Lung microvascular endothelial cell (primary cell): ENCODE data around the gene NTSR2. TPM values are rescaled to one million over a fixed set of nuclear protein-coding genes. Genes with fewer than 3 reads are reported as not detected.

Experiments used
- DNase-seq, 2 donors: peaks; one replicate each; pipeline versions ENCODE4 v3.0.0 to v3.0.0-alpha.2; 2010; ENCODE audit warnings: low read depth in 2 of 2
- total RNA-seq: library from RNA; depleted of rRNA; stranded (reverse); fragments of >200 nt; gene quantifications from 2 replicates; pipeline ENCODE4 v1.2.1, GENCODE V29; 2014

NTSR2 gene
- total RNA-seq, 1 donor from 2014 or later, result not detected

- DNase-seq, result no peak
Observed at GRCh38 chr2:11699686-11700670, 30.0 kb upstream of the NTSR2 start.

- no peak for DNase-seq
Observed at GRCh38 chr2:11698009-11698922, 28.3 kb upstream of the NTSR2 start.

- peak; percentile 43 to 76 for DNase-seq
Observed at GRCh38 chr2:11697103-11697871, 27.3 kb upstream of the NTSR2 start.

- DNase-seq, result no peak
Observed at GRCh38 chr2:11696736-11697102, 26.7 kb upstream of the NTSR2 start.

DNA sequence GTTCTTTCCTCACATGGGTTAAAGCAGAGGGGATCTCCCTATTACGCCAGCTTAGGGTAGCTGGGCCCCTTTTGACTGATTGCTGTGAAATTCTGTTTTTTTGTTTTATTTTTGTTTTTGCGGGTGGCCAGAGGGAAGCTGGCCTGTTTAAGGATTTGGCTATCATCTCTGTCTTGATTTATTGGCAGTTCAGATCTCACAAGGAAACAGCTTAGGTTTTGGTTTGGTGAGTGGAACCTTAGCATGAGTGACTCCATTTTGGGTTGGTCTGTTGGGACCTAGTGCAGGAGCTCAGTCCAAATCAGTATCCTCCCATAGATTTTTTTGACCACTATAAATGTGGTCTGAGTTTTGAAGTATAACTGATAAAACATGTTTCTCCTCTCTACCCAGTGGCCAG is 25.6 kb upstream of the NTSR2 start:
- DNase-seq, result no peak

GRCh38 chr2:11692966-11693521 is 23.0 kb upstream of the NTSR2 start:
- DNase-seq, result peak; percentile 56 to 62

DNA sequence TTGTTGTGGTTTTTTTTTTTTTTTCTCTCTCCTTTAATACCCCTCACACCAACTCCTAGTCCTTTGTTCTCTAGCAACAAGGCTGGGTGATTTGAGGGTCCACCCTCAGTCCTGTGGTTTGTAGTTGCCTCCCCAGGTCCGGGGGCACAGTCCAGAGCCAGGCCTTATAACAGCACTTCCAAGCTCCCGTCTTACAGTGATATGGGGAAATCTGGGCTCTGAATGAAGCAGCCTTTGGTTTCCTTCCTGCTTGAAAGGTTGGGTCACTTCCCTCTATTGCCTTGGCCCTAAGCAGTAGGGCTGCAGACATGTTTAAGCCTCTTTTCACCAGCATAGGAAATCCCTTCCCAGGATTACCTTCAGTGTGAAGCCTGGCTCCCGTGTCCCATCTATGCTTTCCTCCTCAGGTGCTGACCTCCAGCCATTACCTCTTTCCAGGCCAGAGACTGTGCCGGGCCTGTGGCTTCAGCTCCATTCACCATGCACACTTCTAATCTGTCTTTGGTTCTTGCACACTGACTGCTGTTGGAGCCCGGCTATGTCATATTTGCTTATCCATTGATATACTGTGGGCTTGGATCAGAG is 21.2 kb upstream of the NTSR2 start:
- no peak for DNase-seq

- DNase-seq, result peak; percentile 76 to 81
Observed at GRCh38 chr2:11688222-11689069, 18.5 kb upstream of the NTSR2 start.

- DNase-seq, result no peak
Observed at GRCh38 chr2:11687736-11688135, 17.7 kb upstream of the NTSR2 start.

- DNase-seq, result no peak
Observed at GRCh38 chr2:11685906-11686470, 16.0 kb upstream of the NTSR2 start.

DNA sequence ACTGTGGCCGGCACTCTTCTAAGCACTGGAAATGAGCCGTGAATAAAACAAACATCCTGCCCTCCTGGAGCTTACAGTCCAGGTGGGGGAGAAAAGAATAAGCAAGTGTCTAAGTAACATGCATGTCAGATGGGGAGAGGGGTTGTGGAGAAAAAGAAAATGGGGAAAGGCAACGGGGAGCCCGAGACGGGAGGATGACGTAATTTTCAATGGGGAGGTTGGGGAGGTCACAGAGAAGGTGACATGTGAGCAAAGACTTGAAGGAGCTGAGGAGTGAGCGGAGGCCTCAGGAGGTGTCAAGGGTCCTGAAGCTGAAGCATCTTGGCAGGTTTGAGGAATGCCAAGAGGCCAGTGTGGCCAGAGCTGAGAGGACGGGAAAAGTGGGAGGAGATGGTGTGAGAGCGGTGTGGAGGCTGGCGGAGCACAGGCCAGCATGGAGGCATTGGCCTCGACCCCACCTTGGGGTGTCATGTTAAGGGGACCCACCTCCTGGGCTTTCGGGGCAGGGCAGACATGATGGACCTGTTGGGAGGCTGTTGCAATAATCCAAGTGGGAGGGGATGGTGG is 15.0 kb upstream of the NTSR2 start:
- DNase-seq, result no peak

DNA sequence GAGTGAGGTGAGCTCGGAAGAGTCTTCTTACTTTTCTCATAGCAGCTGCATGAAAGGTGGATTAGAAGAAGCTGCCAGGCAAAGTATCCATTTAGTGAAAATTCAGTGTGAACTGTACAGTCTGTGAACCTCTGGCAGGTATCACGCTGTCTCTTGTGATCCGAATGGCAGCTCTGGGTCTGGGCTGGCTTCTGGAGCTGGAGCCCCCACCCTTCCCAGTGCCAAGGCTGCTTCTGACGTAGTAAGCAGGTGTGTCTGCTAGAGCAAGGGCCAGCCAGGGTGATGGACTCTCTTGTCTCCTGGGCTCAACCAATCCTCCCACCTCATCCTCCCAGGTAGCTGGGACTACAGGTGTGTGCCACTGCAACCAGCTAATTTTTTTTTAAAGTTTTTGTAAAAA is 14.0 kb upstream of the NTSR2 start:
- no peak for DNase-seq

DNA sequence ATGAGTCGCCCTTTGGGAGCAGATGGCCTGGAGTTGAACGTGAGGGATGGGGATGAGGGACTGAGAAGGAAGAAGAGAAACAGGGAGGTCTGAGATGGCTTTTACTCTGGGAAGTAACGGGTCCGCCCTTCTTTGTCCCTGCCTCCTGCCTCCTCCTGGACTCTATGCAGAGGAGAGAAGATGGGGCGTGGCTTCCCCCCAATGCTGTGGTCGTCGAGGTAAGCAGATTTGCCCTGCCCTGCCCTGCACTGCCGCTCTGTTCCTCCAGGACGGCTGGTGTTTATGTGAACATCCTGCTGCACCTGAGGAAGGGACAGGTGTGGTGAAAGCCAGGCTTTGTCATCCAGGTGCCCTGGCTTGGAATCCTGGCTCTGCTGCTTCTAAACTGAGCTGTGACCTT is 13.5 kb upstream of the NTSR2 start:
- no peak for DNase-seq

DNA sequence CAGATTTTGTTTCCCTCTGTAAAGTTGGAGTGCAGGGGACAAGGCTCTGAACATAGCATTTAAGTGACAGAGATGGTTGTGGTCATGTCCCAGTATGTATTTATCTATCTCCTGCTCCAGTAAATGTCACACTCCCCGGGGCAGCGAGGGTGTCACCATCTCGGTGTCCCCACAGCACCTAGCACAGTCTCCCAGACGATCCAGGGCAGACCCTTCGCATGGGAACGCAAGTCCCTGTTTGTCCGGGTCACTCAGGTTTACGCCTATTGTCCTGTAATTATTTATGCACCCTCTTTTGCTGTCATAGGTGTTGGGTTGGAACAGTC is 12.6 kb upstream of the NTSR2 start:
- no peak for DNase-seq

- peak in 1 of 2 donors; percentile 45 for DNase-seq
Observed at GRCh38 chr2:11681722-11682589, 12.0 kb upstream of the NTSR2 start.

- DNase-seq, result peak; percentile 45 to 47
Observed at GRCh38 chr2:11680901-11681721, 11.1 kb upstream of the NTSR2 start.

GRCh38 chr2:11680182-11680900 is 10.3 kb upstream of the NTSR2 start:
- DNase-seq, result no peak
